ENCODE results near the gene COL4A2. TPM values are rescaled to one million over a fixed set of nuclear protein-coding genes. Genes with fewer than 3 reads are reported as not detected.

The COL4A2 gene
- total and polyA plus RNA-seq, 8 donors = 18.4 to 130 (median 43.8) TPM

- no peak overlapping the region for H3K4me3 ChIP-seq
- H3K27me3 ChIP-seq = no peaks in the 10 kb centered on the region
- no peak for TF ChIP-seq CTCF (IDR thresholded peaks at IDR 0.05)
- 68 to 73% methylated on average over 16 of the region's 16 CpGs for WGBS, 2 donors
- no peaks in the 10 kb centered on the region for H3K36me3 ChIP-seq
- H3K9me3 ChIP-seq = no peaks in the 10 kb centered on the region
- intact Hi-C loops (cut with DNase I) = no loop called here
- H3K27ac ChIP-seq = no peak overlapping the region
- DNase-seq (no peak), ATAC-seq (no peak), FAIRE-seq (no peak)
- no peaks in the 10 kb centered on the region for H3K4me1 ChIP-seq
These were observed 31.0 kb upstream of the COL4A2 start for GRCh38 chr13:110275931-110276552.

- no peaks in the 10 kb centered on the region for H3K9me3 ChIP-seq
- H3K36me3 ChIP-seq = no peaks in the 10 kb centered on the region
- no peaks in the 10 kb centered on the region for H3K27me3 ChIP-seq
- ATAC-seq (no peak), DNase-seq (no peak), FAIRE-seq (no peak)
- 85 to 90% methylated on average over 5 of the region's 5 CpGs for WGBS, 2 donors
- no peaks in the 10 kb centered on the region for H3K4me1 ChIP-seq
- H3K27ac ChIP-seq = no peak overlapping the region
- TF ChIP-seq CTCF (IDR thresholded peaks at IDR 0.05) = no peak
- intact Hi-C loops (cut with DNase I) = no loop called here
- H3K4me3 ChIP-seq = no peak overlapping the region
These were observed 30.5 kb upstream of the COL4A2 start for GRCh38 chr13:110276553-110276950.

- Histone ChIP-seq H3K9me3 (no peaks in the 10 kb centered on the region), H3K27ac (no peak overlapping the region), H3K4me3 (no peak overlapping the region), H3K4me1 (no peaks in the 10 kb centered on the region), H3K27me3 (no peaks in the 10 kb centered on the region), H3K36me3 (no peaks in the 10 kb centered on the region)
- intact Hi-C loops (cut with DNase I) = no loop called here
- ATAC-seq (no peak), FAIRE-seq (no peak), DNase-seq (no peak)
- TF ChIP-seq CTCF (IDR thresholded peaks at IDR 0.05) = no peak
- WGBS, 2 donors = 59 to 73% methylated on average over 5 of the region's 5 CpGs
These were observed 29.6 kb upstream of the COL4A2 start for GRCh38 chr13:110277357-110277975.

- no peak for ATAC-seq
- no peak for TF ChIP-seq CTCF (IDR thresholded peaks at IDR 0.05)
- H3K27ac ChIP-seq = no peak overlapping the region
- intact Hi-C loops (cut with DNase I) = no loop called here
- no peaks in the 10 kb centered on the region for H3K4me1 ChIP-seq
- 78 to 84% methylated on average over 7 of the region's 7 CpGs for WGBS, 2 donors
- H3K27me3 ChIP-seq = no peaks in the 10 kb centered on the region
- H3K9me3 ChIP-seq = no peaks in the 10 kb centered on the region
- no peak overlapping the region for H3K4me3 ChIP-seq
- FAIRE-seq = no peak
- no peak for DNase-seq
- no peaks in the 10 kb centered on the region for H3K36me3 ChIP-seq
These were observed 28.2 kb upstream of the COL4A2 start for GRCh38 chr13:110278859-110279258.

GRCh38 chr13:110279684-110280083 lies 27.4 kb upstream of the COL4A2 start:
- intact Hi-C loops (cut with DNase I) = no loop called here
- no peaks in the 10 kb centered on the region for H3K36me3 ChIP-seq
- FAIRE-seq (no peak), ATAC-seq (no peak), DNase-seq (no peak)
- no peak overlapping the region for H3K27ac ChIP-seq
- H3K4me3 ChIP-seq = no peak overlapping the region
- H3K9me3 ChIP-seq = no peaks in the 10 kb centered on the region
- no peak for TF ChIP-seq CTCF (IDR thresholded peaks at IDR 0.05)
- WGBS, 2 donors = 76 to 78% methylated on average over 4 of the region's 4 CpGs
- H3K27me3 ChIP-seq = no peaks in the 10 kb centered on the region
- H3K4me1 ChIP-seq = no peaks in the 10 kb centered on the region

All from pancreas (tissue), 10 donors.